GM12878 (cell line): ENCODE measurements around the gene KBTBD13. TPM values are rescaled to one million over a fixed set of nuclear protein-coding genes. Genes with fewer than 3 reads are reported as not detected.

Experiments used
- ATAC-seq: fragments of 200-7000 bp; cut with Tn5 transposase; 3 replicates; pipeline ENCODE4 v1.9.1; 2020; ENCODE audit warnings: mild to moderate bottlenecking, moderate library complexity
- BruUV-seq: library from RNA; stranded (reverse); fragments of 400-500 nt; replicated peaks from 2 replicates; lab custom pipeline; 2021; lab: Mats Ljungman, UMichigan
- CTCF ChIA-PET: fragments of 300-600 bp; sonication (Branson Sonifier 250); formaldehyde crosslinking; extraction: SDS; loops from one replicate; lab custom pipeline; 2021; ENCODE audit warnings: inconsistent platforms; lab: Yijun Ruan, JAX
- POLR2A ChIA-PET: fragments of 350-600 bp; formaldehyde crosslinking; extraction: SDS; loops from one replicate; lab custom pipeline; 2021; ENCODE audit warnings: inconsistent platforms; lab: Charles Lee
- RAD21 ChIA-PET: fragments of 300-600 bp; sonication (Branson Sonifier 250); formaldehyde crosslinking; loops from one replicate; lab custom pipeline; 2023; ENCODE audit warnings: antibody characterized with exemption; ENCODE audit not compliant: unreplicated experiment; lab: Charles Lee
- SMC1A ChIA-PET: fragments of 300-600 bp; sonication (Branson Sonifier 250); formaldehyde crosslinking; loops from one replicate; lab custom pipeline; 2023; ENCODE audit not compliant: unreplicated experiment, uncharacterized antibody; lab: Charles Lee
- DNase-seq: peaks from one replicate; pipeline ENCODE4 v3.0.0-alpha.2; 2011; ENCODE audit warnings: low read depth, low spot score
- FAIRE-seq: peaks from 3 replicates; lab custom pipeline; 2011; peaks lifted over from hg19 to GRCh38; lab: Jason Lieb, UNC
- H2AFZ ChIP-seq: 2 replicates; pipeline ENCODE4 v1.6.0; 2011; ENCODE audit warnings: low read depth, low read length, control low read depth; ENCODE audit not compliant: control insufficient read depth
- H3K27ac ChIP-seq: 2 replicates; pipeline ENCODE4 v1.5.1; 2011; ENCODE audit warnings: control low read depth; ENCODE audit not compliant: control insufficient read depth, insufficient read depth
- H3K27me3 ChIP-seq, 2 experiments: replicated peaks in 1 of 2; 2 replicates each; pipeline versions ENCODE4 v1.6.0 to v1.6.1; 2011; ENCODE audit warnings: low read length in 1 of 2; ENCODE audit not compliant: control insufficient read depth in 2 of 2, insufficient read depth in 2 of 2
- H3K36me3 ChIP-seq, 2 experiments: 2 replicates each; pipeline ENCODE4 v1.5.1; 2011; ENCODE audit warnings: low read length in 1 of 2; ENCODE audit not compliant: control insufficient read depth in 2 of 2, insufficient read depth in 2 of 2
- H3K4me1 ChIP-seq: 2 replicates; pipeline ENCODE4 v1.6.1; 2011; ENCODE audit warnings: mild to moderate bottlenecking, low read length, moderate library complexity, mixed read lengths; ENCODE audit not compliant: control insufficient read depth, insufficient read depth
- H3K4me2 ChIP-seq: 2 replicates; pipeline ENCODE4 v1.6.0; 2011; ENCODE audit warnings: control low read depth; ENCODE audit not compliant: control insufficient read depth, insufficient read depth
- H3K4me3 ChIP-seq: fragments of 200-600 bp; sonication (generic); 2 replicates; pipeline ENCODE4 v1.5.1; 2016
- H3K79me2 ChIP-seq: 2 replicates; pipeline ENCODE4 v1.6.0; 2011; ENCODE audit warnings: low read length; ENCODE audit not compliant: control insufficient read depth, insufficient read depth
- H3K9ac ChIP-seq: 2 replicates; pipeline ENCODE4 v1.8.0; 2011; ENCODE audit warnings: low read length, control low read depth, mixed read lengths; ENCODE audit not compliant: control insufficient read depth, insufficient read depth
- H3K9me3 ChIP-seq: replicated peaks from 3 replicates; pipeline ENCODE4 v1.5.1; 2011; ENCODE audit warnings: mild to moderate bottlenecking, low read length; ENCODE audit not compliant: control insufficient read depth, insufficient read depth
- H4K20me1 ChIP-seq: 2 replicates; pipeline ENCODE4 v1.6.0; 2011; ENCODE audit not compliant: control insufficient read depth, insufficient read depth
- ATF7 ChIP-seq: fragments of 450-650 bp; IDR thresholded peaks from 2 replicates; pipeline ENCODE4 v1.6.1; 2016; ENCODE audit warnings: low read depth, mild to moderate bottlenecking
- BCLAF1 ChIP-seq: fragments of 450-650 bp; IDR thresholded peaks from 2 replicates; pipeline ENCODE4 v1.6.1; 2017; ENCODE audit warnings: antibody characterized with exemption, mild to moderate bottlenecking, moderate library complexity
- GATAD2B ChIP-seq: fragments of 450-650 bp; conservative IDR thresholded peaks from 2 replicates; pipeline ENCODE4 v1.6.1; 2017; ENCODE audit warnings: low read depth, mild to moderate bottlenecking, moderate library complexity
- HDGF ChIP-seq: fragments of 450-650 bp; IDR thresholded peaks from 2 replicates; pipeline ENCODE4 v1.6.1; 2016; ENCODE audit warnings: antibody characterized with exemption
- MEF2B ChIP-seq: fragments of 450-650 bp; IDR thresholded peaks from 2 replicates; pipeline ENCODE4 v1.6.1; 2018; ENCODE audit warnings: mild to moderate bottlenecking, moderate library complexity; ENCODE audit not compliant: partially characterized antibody, poor library complexity, severe bottlenecking
- RELB ChIP-seq: fragments of 450-650 bp; IDR thresholded peaks from 2 replicates; pipeline ENCODE4 v1.6.1; 2017; ENCODE audit warnings: low read depth, mild to moderate bottlenecking, moderate library complexity
- RUNX3 ChIP-seq: IDR thresholded peaks from 2 replicates; pipeline ENCODE4 v1.6.1; 2012; ENCODE audit warnings: low read length, inconsistent platforms
- SMAD1 ChIP-seq: fragments of 450-650 bp; IDR thresholded peaks from 2 replicates; pipeline ENCODE4 v1.6.1; 2018; ENCODE audit warnings: mild to moderate bottlenecking, low read depth; ENCODE audit not compliant: partially characterized antibody
- USF1 ChIP-seq: IDR thresholded peaks from 2 replicates; pipeline ENCODE4 v1.6.1; 2011; ENCODE audit warnings: borderline replicate concordance, low read depth, mild to moderate bottlenecking, moderate library complexity, mixed read lengths, low read length; ENCODE audit not compliant: insufficient read depth; ENCODE audit errors: extremely low read length
- USF2 ChIP-seq: IDR thresholded peaks from 2 replicates; pipeline ENCODE4 v1.6.1; 2011; ENCODE audit warnings: low read depth, low read length, improper control_type of control experiment, borderline replicate concordance
- YY1 ChIP-seq: IDR thresholded peaks from 2 replicates; pipeline ENCODE4 v1.6.1; 2011; ENCODE audit warnings: low read depth, mild to moderate bottlenecking, low read length
- ZNF687 ChIP-seq: fragments of 450-650 bp; IDR thresholded peaks from 2 replicates; pipeline ENCODE4 v1.6.1; 2017; ENCODE audit warnings: mild to moderate bottlenecking, moderate library complexity
- WGBS: methylation state at CpG from one replicate; pipeline ENCODE4 v1.1.6; 2016; ENCODE audit warnings: low lambda C conversion rate; ENCODE audit not compliant: insufficient replicate concordance, insufficient coverage; ENCODE audit errors: missing lambda C conversion rate; 5-methylcytosine and 5-hydroxymethylcytosine counted together
- in situ Hi-C: fragments of 300-500 bp; cut with MboI; formaldehyde crosslinking; loops from 9 replicates; pipeline ENCODE4 v1.14.3; 2018; ENCODE audit warnings: mixed read lengths
- intact Hi-C: fragments of 100-400 bp; cut with micrococcal nuclease; formaldehyde crosslinking; loops from one replicate; pipeline ENCODE4 v1.14.2; 2022; ENCODE audit not compliant: unreplicated experiment
- polyA plus RNA-seq, 11 experiments: library from polyadenylated mRNA; depleted of rRNA in 4 of 11; unstranded in 6 of 11; stranded (reverse) in 5 of 11; fragments of >200 nt; fragmentation: Nextera tagmentation in 4 of 11; fragmentation: Illumina TruSeq in 1 of 11; extraction: Ambion mirVana in 4 of 11; extraction: Trizol in 1 of 11; gene quantifications; 1 replicate in 1 of 11; 2 replicates in 10 of 11; pipeline versions ENCODE4 v1.2.1 to v1.2.3, GENCODE V29; 2011 to 2016; ENCODE audit warnings: inconsistent platforms in 2 of 11, missing spikeins in 2 of 11, low read depth in 1 of 11
- total RNA-seq, 4 experiments: library from RNA; depleted of rRNA in 3 of 4; stranded (reverse); fragments of >200 nt in 3 of 4; fragmentation: Illumina TruSeq in 1 of 4; extraction: Trizol in 1 of 4; gene quantifications; 2 replicates each; pipeline versions ENCODE4 v1.2.1 to v1.2.3, GENCODE V29; 2013 to 2021

The KBTBD13 gene
- total and polyA plus RNA-seq, 10 of the 15 experiments (the other 5 are each of a cell fraction or from before 2014, with no cell fraction given): 0.06 TPM; not detected in 9

- RAD21 ChIA-PET: no interaction called here
- Histone ChIP-seq H4K20me1 (no peaks in the 10 kb centered on the region), H3K4me3 (no peak overlapping the region), H3K27me3 (no peaks in the 10 kb centered on the region), H3K4me2 (no peak overlapping the region), H3K9ac (no peak overlapping the region), H3K36me3 (no peaks in the 10 kb centered on the region), H3K27ac (no peak overlapping the region), H3K9me3 (no peaks in the 10 kb centered on the region), H3K79me2 (no peaks in the 10 kb centered on the region), H2AFZ (no peak overlapping the region), H3K4me1 (peaks cover 8% of the 10 kb centered on the region)
- SMC1A ChIA-PET: interaction anchor here (0.6 to 1.5 kb wide), 4 partner anchors 33 to 335 kb away, joined by 3 to 4 read pairs (median 4); no protein-coding TSS in a partner anchor
- DNase-seq (no peak), FAIRE-seq (no peak), ATAC-seq (no peak)
- no TSS peak for BruUV-seq
- CTCF ChIA-PET: interaction anchor here (0.6 to 2.2 kb wide), 6 partner anchors 8 to 275 kb away, joined by 3 to 7 read pairs (median 4); no protein-coding TSS in a partner anchor
- in situ Hi-C loops (no loop called here), intact Hi-C loops (loop anchor here (5.0 kb wide), 1 partner anchor 131 kb away; no protein-coding TSS in a partner anchor)
- POLR2A ChIA-PET: interaction anchor here (0.8 to 1.8 kb wide), 3 partner anchors 8 to 110 kb away, joined by 3 to 7 read pairs (median 5); no protein-coding TSS in a partner anchor
- WGBS: 85% methylated on average over 2 of the region's 2 CpGs
- TF ChIP-seq USF2: no peak
- no peak for TF ChIP-seq HDGF
- no peak for TF ChIP-seq ATF7
- TF ChIP-seq MEF2B: no peak
- TF ChIP-seq RUNX3: no peak
- TF ChIP-seq SMAD1: no peak
- no peak for TF ChIP-seq YY1
- TF ChIP-seq GATAD2B: no peak
- no peak for TF ChIP-seq BCLAF1
- TF ChIP-seq USF1: no peak
- TF ChIP-seq RELB: no peak
- TF ChIP-seq ZNF687: no peak
These were observed 25.3 kb upstream of the KBTBD13 start for GRCh38 chr15:65051266-65051665.
